Fibroblast of lung (primary cell): Measurements from ENCODE around the gene RAD18.

Source experiments
- CTCF ChIP-seq, 2 donors: IDR thresholded peaks in 1 of 2; conservative IDR thresholded peaks in 1 of 2; 1 replicate in 1 of 2; 2 replicates in 1 of 2; pipeline ENCODE4 v1.5.1; 2011 to 2012; ENCODE audit warnings: low read length in 2 of 2, control low read depth in 1 of 2, inconsistent platforms in 1 of 2, low read depth in 1 of 2, mild to moderate bottlenecking in 1 of 2
- EZH2 ChIP-seq: IDR thresholded peaks from 2 replicates; pipeline ENCODE4 v1.5.1; 2012; ENCODE audit warnings: low read length, control low read depth, mild to moderate bottlenecking; ENCODE audit errors: missing control alignments

GRCh38 chr3:8882642-8883041, 80.6 kb downstream of the RAD18 start:
- TF ChIP-seq CTCF (conservative IDR thresholded peaks at IDR 0.05 in 1 of 2, IDR thresholded peaks at IDR 0.05 in 1 of 2; ENCODE audit: low read depth in 1 of 2, low read length in 2 of 2), result no peak
- TF ChIP-seq EZH2, result no peak
